HG02852 (cell line): ENCODE measurements around the gene PNPO.
"Not testable (repeated sequence)": the region's sequence is repeated elsewhere in the genome, so short reads cannot be mapped to it uniquely, and the experiment has no call there.

Experiments used
- ATAC-seq: cut with Tn5 transposase; IDR thresholded peaks from one replicate; pipeline ENCODE4 v1.9.1; 2021; ENCODE audit warnings: mild to moderate bottlenecking, moderate library complexity; ENCODE audit not compliant: unreplicated experiment

Gene PNPO

GRCh38 chr17:47970725-47971499, 29.5 kb downstream of the PNPO start, which contains the start of gene CDK5RAP3:
Gene CDK5RAP3 (plus strand): TSS chr17:47971113. CDS start chr17:47971147, 34 bp downstream.
- peak; percentile 98 for ATAC-seq

GRCh38 chr17:47973541-47973940, 32.2 kb downstream of the PNPO start:
- no peak for ATAC-seq

GRCh38 chr17:47975189-47975822, 33.9 kb downstream of the PNPO start:
- ATAC-seq = no peak

- ATAC-seq = no peak
These were observed 34.4 kb downstream of the PNPO start for GRCh38 chr17:47975823-47976205.

- no peak for ATAC-seq
These were observed 37.0 kb downstream of the PNPO start for GRCh38 chr17:47978324-47978723.

- ATAC-seq = no peak
These were observed 39.2 kb downstream of the PNPO start for GRCh38 chr17:47980541-47980940.

GRCh38 chr17:47981462-47981861, 40.1 kb downstream of the PNPO start:
- no peak for ATAC-seq

GRCh38 chr17:47982091-47982617, 40.8 kb downstream of the PNPO start:
- no peak for ATAC-seq

GRCh38 chr17:47982645-47983390, 41.4 kb downstream of the PNPO start:
- ATAC-seq = no peak

GRCh38 chr17:47983492-47984223, 42.3 kb downstream of the PNPO start:
- ATAC-seq = no peak

GRCh38 chr17:47986520-47986919, 45.1 kb downstream of the PNPO start:
- no peak for ATAC-seq

GRCh38 chr17:47987240-47987835, 46.0 kb downstream of the PNPO start:
- no peak for ATAC-seq

GRCh38 chr17:47988445-47988844, 47.1 kb downstream of the PNPO start:
- not testable (repeated sequence) for ATAC-seq

GRCh38 chr17:47989159-47989558, 47.8 kb downstream of the PNPO start:
- no peak for ATAC-seq

GRCh38 chr17:47989700-47990099, 48.3 kb downstream of the PNPO start:
- ATAC-seq = no peak

- ATAC-seq = no peak
These were observed 49.8 kb downstream of the PNPO start for GRCh38 chr17:47990962-47991731.

- no peak for ATAC-seq
These were observed 50.8 kb downstream of the PNPO start for GRCh38 chr17:47992216-47992615.

GRCh38 chr17:47993031-47993564, 51.7 kb downstream of the PNPO start:
- no peak for ATAC-seq

GRCh38 chr17:47993964-47994363, 52.6 kb downstream of the PNPO start:
- ATAC-seq = no peak
